ENCODE measurements around the gene ALKBH5. TPM values are rescaled to one million over a fixed set of nuclear protein-coding genes. Genes with fewer than 3 reads are reported as not detected.

ALKBH5 gene
- total and polyA plus RNA-seq, 2 experiments from 2014 or later = 32.2 to 117 TPM

- DNase-seq (ENCODE audit: low spot score) = no peak
- Mint-ChIP-seq H3K36me3 (ENCODE audit: low read depth) (no peaks in the 10 kb centered on the region), H3K27me3 (ENCODE audit: insufficient read depth, low read depth, poor library complexity) (peaks cover 14% of the 10 kb centered on the region), H3K4me3 (no peak overlapping the region), H3K27ac (no peak overlapping the region), H3K4me1 (peaks cover 9% of the 10 kb centered on the region), H3K9me3 (no peaks in the 10 kb centered on the region)
- ATAC-seq = no peak
- no peaks in the 10 kb centered on the region for H3K79me2 ChIP-seq (replicated peaks; ENCODE audit: insufficient read depth)
- H3K36me3 ChIP-seq (ENCODE audit: insufficient read depth) = no peaks in the 10 kb centered on the region
- no peak overlapping the region for H3K27ac ChIP-seq (ENCODE audit: low read depth)
- H3K4me3 ChIP-seq = no peak overlapping the region
- H3K4me2 ChIP-seq = no peak overlapping the region
- H2AFZ ChIP-seq = no peak overlapping the region
- no peaks in the 10 kb centered on the region for H3F3A ChIP-seq (replicated peaks; ENCODE audit: low read depth)
- H3K27me3 ChIP-seq (ENCODE audit: insufficient read depth) = no peaks in the 10 kb centered on the region
- H3K9me2 ChIP-seq (ENCODE audit: insufficient read depth) = no peaks in the 10 kb centered on the region
- H4K20me1 ChIP-seq (replicated peaks; ENCODE audit: insufficient read depth) = no peaks in the 10 kb centered on the region
- TF ChIP-seq NANOG (IDR thresholded peaks at IDR 0.05; ENCODE audit: borderline replicate concordance) = no peak
- no peak for TF ChIP-seq ZNF331 (CRISPR knock-in tag; IDR thresholded peaks at IDR 0.05; ENCODE audit: low read depth)
- no peak for TF ChIP-seq ZNF114 (CRISPR knock-in tag; IDR thresholded peaks at IDR 0.05)
- no peak for TF ChIP-seq STAT1 (IDR thresholded peaks at IDR 0.05; ENCODE audit: unreplicated experiment)
- TF ChIP-seq POLR2AphosphoS5 (IDR thresholded peaks at IDR 0.05; ENCODE audit: low read depth) = no peak
- TF ChIP-seq EZH2 (IDR thresholded peaks at IDR 0.05; ENCODE audit: low read depth, unreplicated experiment) = no peak
- H3K4me1 ChIP-seq (ENCODE audit: insufficient read depth) = no peaks in the 10 kb centered on the region
Measured at GRCh38 chr17:18144855-18145254, 38.8 kb upstream of the ALKBH5 start.

DNA sequence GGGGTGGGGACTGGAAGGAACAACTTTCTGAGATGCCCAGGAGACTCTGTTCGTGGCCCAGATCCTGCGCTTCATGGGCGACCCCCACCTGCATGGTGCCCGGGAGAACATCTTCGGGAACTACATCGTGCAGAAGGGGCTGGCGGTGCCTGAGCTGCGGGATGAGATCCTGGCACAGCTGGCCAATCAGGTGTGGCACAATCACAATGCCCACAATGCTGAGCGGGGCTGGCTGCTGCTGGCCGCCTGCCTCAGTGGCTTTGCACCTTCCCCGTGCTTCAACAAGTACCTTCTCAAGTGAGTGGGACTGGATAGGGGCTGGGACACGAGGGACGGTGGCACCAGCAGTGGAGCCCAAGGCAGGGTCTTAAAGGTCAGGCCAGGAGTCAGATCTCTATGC, 37.8 kb upstream of the ALKBH5 start:
- Histone ChIP-seq H3F3A (replicated peaks; ENCODE audit: low read depth) (no peaks in the 10 kb centered on the region), H3K9me2 (ENCODE audit: insufficient read depth) (no peaks in the 10 kb centered on the region), H3K4me3 (no peak overlapping the region), H2AFZ (no peak overlapping the region), H3K4me2 (no peak overlapping the region), H3K4me1 (ENCODE audit: insufficient read depth) (no peaks in the 10 kb centered on the region), H3K79me2 (replicated peaks; ENCODE audit: insufficient read depth) (no peaks in the 10 kb centered on the region), H3K27ac (ENCODE audit: low read depth) (no peak overlapping the region), H4K20me1 (replicated peaks; ENCODE audit: insufficient read depth) (no peaks in the 10 kb centered on the region), H3K36me3 (ENCODE audit: insufficient read depth) (no peaks in the 10 kb centered on the region), H3K27me3 (ENCODE audit: insufficient read depth) (no peaks in the 10 kb centered on the region)
- DNase-seq (ENCODE audit: low spot score) = no peak
- no peak overlapping the region for H3K27ac Mint-ChIP-seq
- H3K4me1 Mint-ChIP-seq = peaks cover 8% of the 10 kb centered on the region
- no peak for ATAC-seq
- no peaks in the 10 kb centered on the region for H3K36me3 Mint-ChIP-seq (ENCODE audit: low read depth)
- H3K9me3 Mint-ChIP-seq = no peaks in the 10 kb centered on the region
- no peak overlapping the region for H3K4me3 Mint-ChIP-seq
- peaks cover 12% of the 10 kb centered on the region for H3K27me3 Mint-ChIP-seq (ENCODE audit: insufficient read depth, low read depth, poor library complexity)
- TF ChIP-seq JUNB (IDR thresholded peaks at IDR 0.05; ENCODE audit: unreplicated experiment) = no peak
- TF ChIP-seq ZNF114 (CRISPR knock-in tag; IDR thresholded peaks at IDR 0.05) = no peak
- TF ChIP-seq, protein P1, sequence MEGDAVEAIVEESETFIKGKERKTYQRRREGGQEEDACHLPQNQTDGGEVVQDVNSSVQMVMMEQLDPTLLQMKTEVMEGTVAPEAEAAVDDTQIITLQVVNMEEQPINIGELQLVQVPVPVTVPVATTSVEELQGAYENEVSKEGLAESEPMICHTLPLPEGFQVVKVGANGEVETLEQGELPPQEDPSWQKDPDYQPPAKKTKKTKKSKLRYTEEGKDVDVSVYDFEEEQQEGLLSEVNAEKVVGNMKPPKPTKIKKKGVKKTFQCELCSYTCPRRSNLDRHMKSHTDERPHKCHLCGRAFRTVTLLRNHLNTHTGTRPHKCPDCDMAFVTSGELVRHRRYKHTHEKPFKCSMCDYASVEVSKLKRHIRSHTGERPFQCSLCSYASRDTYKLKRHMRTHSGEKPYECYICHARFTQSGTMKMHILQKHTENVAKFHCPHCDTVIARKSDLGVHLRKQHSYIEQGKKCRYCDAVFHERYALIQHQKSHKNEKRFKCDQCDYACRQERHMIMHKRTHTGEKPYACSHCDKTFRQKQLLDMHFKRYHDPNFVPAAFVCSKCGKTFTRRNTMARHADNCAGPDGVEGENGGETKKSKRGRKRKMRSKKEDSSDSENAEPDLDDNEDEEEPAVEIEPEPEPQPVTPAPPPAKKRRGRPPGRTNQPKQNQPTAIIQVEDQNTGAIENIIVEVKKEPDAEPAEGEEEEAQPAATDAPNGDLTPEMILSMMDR (conservative IDR thresholded peaks at IDR 0.05; ENCODE audit: low read depth in 2 of 2) = no peak
- TF ChIP-seq, protein P2, sequence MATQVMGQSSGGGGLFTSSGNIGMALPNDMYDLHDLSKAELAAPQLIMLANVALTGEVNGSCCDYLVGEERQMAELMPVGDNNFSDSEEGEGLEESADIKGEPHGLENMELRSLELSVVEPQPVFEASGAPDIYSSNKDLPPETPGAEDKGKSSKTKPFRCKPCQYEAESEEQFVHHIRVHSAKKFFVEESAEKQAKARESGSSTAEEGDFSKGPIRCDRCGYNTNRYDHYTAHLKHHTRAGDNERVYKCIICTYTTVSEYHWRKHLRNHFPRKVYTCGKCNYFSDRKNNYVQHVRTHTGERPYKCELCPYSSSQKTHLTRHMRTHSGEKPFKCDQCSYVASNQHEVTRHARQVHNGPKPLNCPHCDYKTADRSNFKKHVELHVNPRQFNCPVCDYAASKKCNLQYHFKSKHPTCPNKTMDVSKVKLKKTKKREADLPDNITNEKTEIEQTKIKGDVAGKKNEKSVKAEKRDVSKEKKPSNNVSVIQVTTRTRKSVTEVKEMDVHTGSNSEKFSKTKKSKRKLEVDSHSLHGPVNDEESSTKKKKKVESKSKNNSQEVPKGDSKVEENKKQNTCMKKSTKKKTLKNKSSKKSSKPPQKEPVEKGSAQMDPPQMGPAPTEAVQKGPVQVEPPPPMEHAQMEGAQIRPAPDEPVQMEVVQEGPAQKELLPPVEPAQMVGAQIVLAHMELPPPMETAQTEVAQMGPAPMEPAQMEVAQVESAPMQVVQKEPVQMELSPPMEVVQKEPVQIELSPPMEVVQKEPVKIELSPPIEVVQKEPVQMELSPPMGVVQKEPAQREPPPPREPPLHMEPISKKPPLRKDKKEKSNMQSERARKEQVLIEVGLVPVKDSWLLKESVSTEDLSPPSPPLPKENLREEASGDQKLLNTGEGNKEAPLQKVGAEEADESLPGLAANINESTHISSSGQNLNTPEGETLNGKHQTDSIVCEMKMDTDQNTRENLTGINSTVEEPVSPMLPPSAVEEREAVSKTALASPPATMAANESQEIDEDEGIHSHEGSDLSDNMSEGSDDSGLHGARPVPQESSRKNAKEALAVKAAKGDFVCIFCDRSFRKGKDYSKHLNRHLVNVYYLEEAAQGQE (IDR thresholded peaks at IDR 0.05; ENCODE audit: unreplicated experiment) = no peak
- TF ChIP-seq EZH2phosphoT487 (IDR thresholded peaks at IDR 0.05; ENCODE audit: unreplicated experiment) = no peak
- TF ChIP-seq CREB1 (CRISPR knock-in tag; IDR thresholded peaks at IDR 0.05; ENCODE audit: low read depth) = no peak
- no peak for TF ChIP-seq EZH2 (IDR thresholded peaks at IDR 0.05; ENCODE audit: low read depth, unreplicated experiment)
- no peak for TF ChIP-seq ZNF462 (CRISPR knock-in tag; IDR thresholded peaks at IDR 0.05)

Measured in GM23338 (cell line).